Spleen (tissue), 11 donors: ENCODE measurements around the gene TGFB1I1. TPM values are rescaled to one million over a fixed set of nuclear protein-coding genes. Genes with fewer than 3 reads are reported as not detected.

Source experiments
- DNase-seq: peaks from one replicate; pipeline ENCODE4 v3.0.0-alpha.2; 2020
- H3K27ac ChIP-seq, 8 donors: fragments of 200-600 bp; sonication (generic) in 7 of 8; 1 replicate in 4 of 8; 2 replicates in 4 of 8; pipeline versions ENCODE4 v1.5.0 to v1.8.0; 2016 to 2021; ENCODE audit warnings: inconsistent platforms in 4 of 8, mild to moderate bottlenecking in 4 of 8, moderate library complexity in 1 of 8
- H3K27me3 ChIP-seq, 7 donors: fragments of 200-600 bp; sonication (generic) in 6 of 7; replicated peaks in 1 of 7; 1 replicate in 4 of 7; 2 replicates in 3 of 7; pipeline versions ENCODE4 v1.5.0 to v1.8.0; 2016 to 2021; ENCODE audit warnings: inconsistent platforms in 3 of 7, mild to moderate bottlenecking in 1 of 7
- H3K36me3 ChIP-seq, 6 donors: fragments of 200-600 bp; sonication (generic) in 5 of 6; 1 replicate in 4 of 6; 2 replicates in 2 of 6; pipeline versions ENCODE4 v1.5.0 to v1.8.0; 2016 to 2021; ENCODE audit warnings: inconsistent platforms in 2 of 6
- H3K4me1 ChIP-seq, 6 donors: fragments of 200-600 bp; sonication (generic) in 5 of 6; 1 replicate in 3 of 6; 2 replicates in 3 of 6; pipeline versions ENCODE4 v1.5.0 to v1.8.0; 2016 to 2021; ENCODE audit warnings: inconsistent platforms in 3 of 6
- H3K4me3 ChIP-seq, 8 donors: fragments of 200-600 bp; sonication (generic) in 7 of 8; 1 replicate in 4 of 8; 2 replicates in 4 of 8; pipeline versions ENCODE4 v1.5.0 to v1.8.0; 2016 to 2021; ENCODE audit warnings: inconsistent platforms in 4 of 8, mild to moderate bottlenecking in 4 of 8, moderate library complexity in 2 of 8
- H3K9me3 ChIP-seq, 8 donors: fragments of 200-600 bp; sonication (generic) in 7 of 8; 1 replicate in 4 of 8; 2 replicates in 4 of 8; pipeline versions ENCODE4 v1.5.0 to v1.8.0; 2016 to 2021; ENCODE audit warnings: inconsistent platforms in 4 of 8
- CTCF ChIP-seq, 11 experiments: fragments of 200-600 bp in 7 of 11; fragments of 450-650 bp in 4 of 11; sonication (generic) in 4 of 11; IDR thresholded peaks in 8 of 11; conservative IDR thresholded peaks in 3 of 11; 1 replicate in 7 of 11; 2 replicates in 4 of 11; pipeline versions ENCODE4 v1.4.0 to v1.8.0; 2016 to 2021; ENCODE audit warnings: antibody characterized with exemption in 11 of 11, inconsistent platforms in 4 of 11, mild to moderate bottlenecking in 1 of 11
- POLR2A ChIP-seq, 3 donors: fragments of 450-650 bp; IDR thresholded peaks; one replicate each; pipeline ENCODE4 v1.5.1; 2017; ENCODE audit warnings: antibody characterized with exemption in 3 of 3, mild to moderate bottlenecking in 1 of 3
- POLR2AphosphoS5 ChIP-seq, 3 donors: sonication (generic); formaldehyde crosslinking; IDR thresholded peaks; one replicate each; pipeline ENCODE4 v1.5.1; 2017; ENCODE audit warnings: antibody characterized with exemption in 3 of 3
- WGBS, 5 donors: extraction: QIAGEN DNeasy Blood & Tissue Kit in 3 of 5; methylation state at CpG; one replicate each; pipeline versions ENCODE4 v1.1.5 to v1.1.7; 2013 to 2018; 5-methylcytosine and 5-hydroxymethylcytosine counted together
- intact Hi-C: fragments of 100-400 bp; cut with DNase I; formaldehyde crosslinking; loops from one replicate; pipeline ENCODE4 v1.15.0; 2023; ENCODE audit warnings: low total_unique reads
- polyA plus RNA-seq, 3 donors: library from polyadenylated mRNA; stranded (reverse); fragments of 200-250 nt; gene quantifications; one replicate each; pipeline ENCODE4 v1.2.1, GENCODE V29; 2013
- total RNA-seq, 7 donors: library from RNA; depleted of rRNA in 3 of 7; stranded (reverse); fragments of >200 nt in 3 of 7; fragmentation: NEBNext Ultra II Directional in 4 of 7; extraction: Animal tissue kit (Norgen Biotek cat#: 25700) in 4 of 7; gene quantifications; one replicate each; pipeline versions ENCODE4 v1.1.0 to v1.2.1, GENCODE V29; 2016 to 2021
- donor health status: healthy with polysubstance abuse.
- donor health status: DM: no; HTN: no; CAD: no; lungs with moderate emphysema.
- donor health status: DM: no; HTN: no; CAD: no.
- donor health status: Bipolar disorder and iron deficiency.
- donor health status: healthy.
- donor health status: DM: no; HTN: no; CAD: no.
- donor health status: DM: yes; HTN: yes; CAD: no.

Gene TGFB1I1
- total and polyA plus RNA-seq, 10 donors, result 10.7 to 69.0 (median 27.4) TPM

GRCh38 chr16:31453255-31454204, 18.4 kb upstream of the TGFB1I1 start:
- intact Hi-C loops, result no loop called here
- H3K27me3 ChIP-seq, result no peaks in the 10 kb centered on the region
- H3K36me3 ChIP-seq, result peaks cover 0 to 14% (median 0%) of the 10 kb centered on the region in 6 donors
- peak; percentile 32 for DNase-seq
- no peak overlapping the region for H3K4me3 ChIP-seq
- peak overlapping the region in 7 of 8 donors; percentile 2 to 73 (median 61) for H3K27ac ChIP-seq
- TF ChIP-seq CTCF (IDR thresholded peaks at IDR 0.05 in 8 of 11, conservative IDR thresholded peaks at IDR 0.05 in 3 of 11) (no peak), POLR2AphosphoS5 (IDR thresholded peaks at IDR 0.05) (peak; percentile 19 to 33 (median 28))
- WGBS, 5 donors, result 53 to 76% (median 59%) methylated on average over 13 to 20 of the region's 20 CpGs
- H3K9me3 ChIP-seq, result no peaks in the 10 kb centered on the region
- peaks cover 22 to 76% (median 66%) of the 10 kb centered on the region in 6 donors for H3K4me1 ChIP-seq

GRCh38 chr16:31455601-31456314, 16.2 kb upstream of the TGFB1I1 start:
- intact Hi-C loops, result no loop called here
- whole genome bisulfite sequencing, 5 donors, result 57 to 67% (median 65%) methylated on average over 17 of the region's 17 CpGs
- TF ChIP-seq POLR2AphosphoS5 (IDR thresholded peaks at IDR 0.05) (peak in 1 of 3 donors; percentile 13), POLR2A (IDR thresholded peaks at IDR 0.05) (no peak), CTCF (IDR thresholded peaks at IDR 0.05 in 8 of 11, conservative IDR thresholded peaks at IDR 0.05 in 3 of 11) (peak in 2 of 11 experiments; percentile 19 to 20)
- Histone ChIP-seq H3K27ac (peak overlapping the region in 2 of 8 donors; percentile 3 to 18), H3K27me3 (no peaks in the 10 kb centered on the region), H3K4me3 (no peak overlapping the region), H3K36me3 (peaks cover 0 to 14% (median 0%) of the 10 kb centered on the region in 6 donors), H3K9me3 (no peaks in the 10 kb centered on the region), H3K4me1 (peaks cover 30 to 90% (median 75%) of the 10 kb centered on the region in 6 donors)
- no peak for DNase-seq

- H3K27me3 ChIP-seq, result no peaks in the 10 kb centered on the region
- H3K4me1 ChIP-seq, result peaks cover 34 to 90% (median 72%) of the 10 kb centered on the region in 6 donors
- WGBS, 5 donors, result 71 to 89% (median 83%) methylated on average over 5 to 8 of the region's 8 CpGs
- no peak overlapping the region for H3K27ac ChIP-seq
- peak overlapping the region in 1 of 8 donors; percentile 82 for H3K4me3 ChIP-seq
- intact Hi-C loops, result no loop called here
- DNase-seq, result no peak
- no peak for TF ChIP-seq CTCF (IDR thresholded peaks at IDR 0.05 in 8 of 11, conservative IDR thresholded peaks at IDR 0.05 in 3 of 11)
- TF ChIP-seq POLR2AphosphoS5 (IDR thresholded peaks at IDR 0.05), result no peak
- no peak for TF ChIP-seq POLR2A (IDR thresholded peaks at IDR 0.05)
- peaks cover 0 to 19% (median 1%) of the 10 kb centered on the region in 6 donors for H3K36me3 ChIP-seq
- H3K9me3 ChIP-seq, result no peaks in the 10 kb centered on the region
Measured at GRCh38 chr16:31456988-31457360, 15.0 kb upstream of the TGFB1I1 start.
